Ovary (tissue), 9 donors: ENCODE measurements around the gene CNTNAP5. TPM values are rescaled to one million over a fixed set of nuclear protein-coding genes. Genes with fewer than 3 reads are reported as not detected.

Experiments
- DNase-seq, 5 donors: peaks; one replicate each; pipeline ENCODE4 v3.0.0-alpha.2; 2019 to 2020
- H3K27ac ChIP-seq, 2 donors: fragments of 200-600 bp; one replicate each; pipeline versions ENCODE4 v1.5.1 to v1.8.0; 2019 to 2022
- H3K27me3 ChIP-seq: fragments of 200-600 bp; one replicate; pipeline ENCODE4 v1.8.0; 2022
- H3K36me3 ChIP-seq: fragments of 200-600 bp; sonication (generic); one replicate; pipeline ENCODE4 v1.5.1; 2019
- H3K4me1 ChIP-seq: one replicate; pipeline ENCODE4 v1.8.1; 2013; ENCODE audit warnings: mild to moderate bottlenecking, moderate library complexity; ENCODE audit not compliant: insufficient read depth
- H3K4me3 ChIP-seq: fragments of 200-600 bp; sonication (generic); one replicate; pipeline ENCODE4 v1.5.1; 2017
- H3K9me3 ChIP-seq, 2 donors: fragments of 200-600 bp in 1 of 2; sonication (generic) in 1 of 2; one replicate each; pipeline versions ENCODE4 v1.5.1 to v1.8.1; 2013 to 2019; ENCODE audit warnings: mild to moderate bottlenecking in 1 of 2, moderate library complexity in 1 of 2
- CTCF ChIP-seq, 3 donors: fragments of 450-650 bp in 2 of 3; fragments of 200-600 bp in 1 of 3; IDR thresholded peaks; one replicate each; pipeline versions ENCODE4 v1.5.1 to v1.8.0; 2016 to 2022; ENCODE audit warnings: antibody characterized with exemption in 3 of 3, mild to moderate bottlenecking in 1 of 3
- EP300 ChIP-seq: sonication (generic); formaldehyde crosslinking; IDR thresholded peaks from one replicate; pipeline ENCODE4 v1.6.1; 2017; ENCODE audit warnings: antibody characterized with exemption
- POLR2A ChIP-seq: fragments of 450-650 bp; IDR thresholded peaks from one replicate; pipeline ENCODE4 v1.6.1; 2017; ENCODE audit warnings: antibody characterized with exemption, mild to moderate bottlenecking, moderate library complexity
- WGBS, 3 donors: extraction: QIAGEN DNeasy Blood & Tissue Kit in 1 of 3; methylation state at CpG; one replicate each; pipeline versions ENCODE4 v1.1.5 to v1.1.7; 2013 to 2017; 5-methylcytosine and 5-hydroxymethylcytosine counted together
- intact Hi-C, 4 donors: fragments of 100-400 bp; cut with DNase I; formaldehyde crosslinking; loops; one replicate each; pipeline versions ENCODE4 v1.11.0 to v1.15.1; 2022 to 2023
- polyA plus RNA-seq, 2 donors: library from polyadenylated mRNA; stranded (reverse); fragments of 200-250 nt in 1 of 2; fragments of 350-450 nt in 1 of 2; fragmentation: Illumina TruSeq in 1 of 2; extraction: RNeasy Lipid Tissue Mini Kit (QIAGEN cat#74804) in 1 of 2; gene quantifications; one replicate each; pipeline ENCODE4 v1.2.3, GENCODE V29; 2013 to 2014
- total RNA-seq, 7 donors: library from RNA; depleted of rRNA in 2 of 7; stranded (reverse); fragments of >200 nt in 2 of 7; fragmentation: NEBNext Ultra II Directional in 3 of 7; extraction: Animal tissue kit (Norgen Biotek cat#: 25700) in 3 of 7; gene quantifications; one replicate each; pipeline versions ENCODE4 v1.1.0 to v1.2.4, GENCODE V29; 2016 to 2023
- donor health status: DM: no; HTN: no; CAD: no; lungs with moderate emphysema.
- donor health status: DM: no; HTN: no; CAD: no.
- donor health status: Bipolar disorder and iron deficiency.
- donor health status: DM: yes; HTN: yes; CAD: no.
- donor health status: DM: no; HTN: no; CAD: no.
- donor health status: DM: yes; HTN: yes; CAD: no.

CNTNAP5 gene
- total and polyA plus RNA-seq, 9 donors, result not detected

GRCh38 chr2:124626993-124627392, 601.9 kb downstream of the CNTNAP5 start:
- DNase-seq, result no peak
- WGBS, 3 donors, result 66 to 79% (median 77%) methylated on average over 5 of the region's 5 CpGs
- Histone ChIP-seq H3K36me3 (no peaks in the 10 kb centered on the region), H3K4me1 (no peaks in the 10 kb centered on the region), H3K27ac (no peak overlapping the region), H3K9me3 (no peaks in the 10 kb centered on the region), H3K27me3 (no peaks in the 10 kb centered on the region), H3K4me3 (no peak overlapping the region)
- intact Hi-C loops, result no loop called here
- TF ChIP-seq POLR2A, result no peak
- no peak for TF ChIP-seq EP300
- no peak for TF ChIP-seq CTCF (IDR thresholded peaks at IDR 0.05)

GRCh38 chr2:124633812-124634211, 608.7 kb downstream of the CNTNAP5 start:
- Histone ChIP-seq H3K36me3 (no peaks in the 10 kb centered on the region), H3K27me3 (no peaks in the 10 kb centered on the region), H3K27ac (no peak overlapping the region), H3K9me3 (peaks cover 0 to 3% of the 10 kb centered on the region in 2 donors), H3K4me3 (no peak overlapping the region), H3K4me1 (no peaks in the 10 kb centered on the region)
- WGBS, 3 donors, result 74 to 77% (median 75%) methylated on average over 2 of the region's 2 CpGs
- no peak for DNase-seq
- TF ChIP-seq POLR2A (no peak), EP300 (no peak)
- intact Hi-C loops, result no loop called here

GRCh38 chr2:124639524-124639923, 614.4 kb downstream of the CNTNAP5 start:
- WGBS, 3 donors, result 38 to 66% (median 55%) methylated on average over 1 of the region's 1 CpG
- Histone ChIP-seq H3K36me3 (no peaks in the 10 kb centered on the region), H3K4me1 (no peaks in the 10 kb centered on the region), H3K4me3 (no peak overlapping the region), H3K27ac (no peak overlapping the region), H3K27me3 (no peaks in the 10 kb centered on the region), H3K9me3 (no peaks in the 10 kb centered on the region)
- no peak for DNase-seq
- TF ChIP-seq POLR2A (no peak), CTCF (IDR thresholded peaks at IDR 0.05) (no peak), EP300 (no peak)
- intact Hi-C loops, result no loop called here

DNA sequence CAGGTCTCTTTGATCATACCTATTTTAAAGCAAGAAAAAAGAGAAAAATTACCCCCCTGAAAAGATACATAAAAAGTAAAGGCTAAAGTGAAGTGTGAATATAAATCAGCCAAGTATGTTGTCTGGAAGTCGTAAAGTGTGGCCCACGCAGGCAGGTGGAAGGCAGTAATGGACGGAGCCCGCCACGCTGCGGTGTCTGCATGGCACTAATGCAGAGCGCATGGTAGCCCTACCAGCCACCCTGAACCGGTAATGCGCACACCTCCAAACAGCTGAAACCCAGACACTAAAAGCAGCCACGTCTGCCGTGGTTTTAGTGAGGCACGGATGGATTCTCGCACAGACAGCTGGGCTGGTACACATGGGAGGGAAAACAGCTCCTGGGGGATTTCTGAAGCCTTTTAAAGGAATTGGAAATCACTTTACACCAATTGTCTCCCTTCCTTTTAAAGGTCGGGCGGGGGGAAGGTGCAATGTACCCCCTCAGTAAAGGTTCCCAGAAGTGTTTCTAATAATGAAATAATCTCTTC, 615.2 kb downstream of the CNTNAP5 start:
- Histone ChIP-seq H3K27me3 (no peaks in the 10 kb centered on the region), H3K27ac (no peak overlapping the region), H3K4me3 (no peak overlapping the region), H3K36me3 (no peaks in the 10 kb centered on the region), H3K9me3 (no peaks in the 10 kb centered on the region), H3K4me1 (no peaks in the 10 kb centered on the region)
- no peak for DNase-seq
- 83 to 88% (median 87%) methylated on average over 15 of the region's 15 CpGs for WGBS, 3 donors
- no peak for TF ChIP-seq CTCF (IDR thresholded peaks at IDR 0.05)
- no peak for TF ChIP-seq EP300
- no peak for TF ChIP-seq POLR2A
- intact Hi-C loops, result no loop called here

- 65 to 84% (median 75%) methylated on average over 4 of the region's 4 CpGs for WGBS, 3 donors
- no peak for DNase-seq
- H3K36me3 ChIP-seq, result no peaks in the 10 kb centered on the region
- no peak overlapping the region for H3K4me3 ChIP-seq
- TF ChIP-seq EP300 (no peak), POLR2A (no peak), CTCF (IDR thresholded peaks at IDR 0.05) (no peak)
- no peaks in the 10 kb centered on the region for H3K4me1 ChIP-seq
- H3K27me3 ChIP-seq, result no peaks in the 10 kb centered on the region
- H3K27ac ChIP-seq, result no peak overlapping the region
- no peaks in the 10 kb centered on the region for H3K9me3 ChIP-seq
- intact Hi-C loops, result no loop called here
Observed at GRCh38 chr2:124646166-124646815, 621.2 kb downstream of the CNTNAP5 start.
